Panc1 (cell line): ENCODE results near the gene PRKCD. TPM values are rescaled to one million over a fixed set of nuclear protein-coding genes. Genes with fewer than 3 reads are reported as not detected.

Experiments
- ATAC-seq: fragments of 200-7000 bp; cut with Tn5 transposase; 2 replicates; pipeline ENCODE4 v1.9.1; 2020; ENCODE audit warnings: mild to moderate bottlenecking, moderate library complexity
- BruUV-seq: library from RNA; stranded (reverse); fragments of 400-500 nt; replicated peaks from 2 replicates; lab custom pipeline; 2021; lab: Mats Ljungman, UMichigan
- CTCF ChIA-PET: fragments of 300-600 bp; sonication (Branson Sonifier 250); formaldehyde crosslinking; loops from one replicate; lab custom pipeline; 2022; ENCODE audit warnings: antibody characterized with exemption; lab: Charles Lee
- POLR2A ChIA-PET: fragments of 300-600 bp; sonication (Branson Sonifier 250); formaldehyde crosslinking; loops from one replicate; lab custom pipeline; 2022; ENCODE audit warnings: antibody characterized with exemption; lab: Charles Lee
- DNase-seq: peaks from one replicate; pipeline ENCODE4 v3.0.0-alpha.2; 2010; ENCODE audit warnings: low read depth, low spot score
- H3K27ac ChIP-seq: 2 replicates; pipeline ENCODE4 v1.5.1; 2011; ENCODE audit warnings: mild to moderate bottlenecking, low read length, inconsistent platforms
- H3K27me3 ChIP-seq: fragments of 200-500 bp; sonication (Bioruptor generic); 2 replicates; pipeline ENCODE4 v1.6.0; 2014; ENCODE audit warnings: low read length, inconsistent platforms; ENCODE audit not compliant: control insufficient read depth, insufficient read depth
- H3K36me3 ChIP-seq: fragments of 200-500 bp; sonication (Bioruptor generic); 2 replicates; pipeline ENCODE4 v1.5.1; 2014; ENCODE audit warnings: inconsistent platforms, mild to moderate bottlenecking, low read length, moderate library complexity; ENCODE audit not compliant: control insufficient read depth, insufficient read depth
- H3K4me1 ChIP-seq: 2 replicates; pipeline ENCODE4 v1.5.1; 2011; ENCODE audit warnings: inconsistent platforms, mild to moderate bottlenecking, low read length, moderate library complexity; ENCODE audit not compliant: control insufficient read depth, insufficient read depth
- H3K4me3 ChIP-seq, 2 experiments: 2 replicates each; pipeline ENCODE4 v1.5.1; 2011 to 2012; ENCODE audit warnings: low read depth in 2 of 2, low read length in 2 of 2, mild to moderate bottlenecking in 2 of 2, inconsistent platforms in 1 of 2, moderate library complexity in 1 of 2
- H3K9me3 ChIP-seq: fragments of 200-500 bp; sonication (Bioruptor generic); 2 replicates; pipeline ENCODE4 v1.5.1; 2014; ENCODE audit warnings: low read depth, mild to moderate bottlenecking, inconsistent platforms, low read length, moderate library complexity; ENCODE audit not compliant: control insufficient read depth, insufficient read depth
- POLR2AphosphoS5 ChIP-seq: IDR thresholded peaks from 2 replicates; pipeline ENCODE4 v1.6.1; 2012; ENCODE audit warnings: mild to moderate bottlenecking, low read depth, low read length, moderate library complexity
- SIN3A ChIP-seq: IDR thresholded peaks from 2 replicates; pipeline ENCODE4 v1.6.1; 2012; ENCODE audit warnings: low read depth, mild to moderate bottlenecking, low read length, moderate library complexity, borderline replicate concordance; ENCODE audit not compliant: insufficient read depth
- TCF7L2 ChIP-seq: IDR thresholded peaks from 2 replicates; pipeline ENCODE4 v1.6.1; 2011; ENCODE audit warnings: mild to moderate bottlenecking, low read depth, low read length, inconsistent platforms
- in situ Hi-C: cut with HindIII; loops from 2 replicates; pipeline ENCODE4 v1.10.0; 2016; ENCODE audit warnings: low sequenced_read_pairs, low pct_unique_long_range_greater_than_20kb
- intact Hi-C: fragments of 100-400 bp; cut with micrococcal nuclease; formaldehyde crosslinking; loops from one replicate; pipeline ENCODE4 v1.10.0; 2022; ENCODE audit not compliant: unreplicated experiment
- total RNA-seq: library from RNA; stranded (reverse); gene quantifications from one replicate; pipeline ENCODE4 v1.2.1, GENCODE V29; 2021; ENCODE audit not compliant: unreplicated experiment
- TF ChIP-seq, protein P1 (sequence below), 2 experiments: IDR thresholded peaks; 2 replicates each; pipeline ENCODE4 v1.6.1; 2011 to 2012; ENCODE audit warnings: low read depth in 2 of 2, control low read depth in 1 of 2, low read length in 1 of 2, mild to moderate bottlenecking in 1 of 2, moderate library complexity in 1 of 2; ENCODE audit not compliant: insufficient read depth in 1 of 2
- TF ChIP-seq, protein P2 (sequence below): fragments of 450-650 bp; IDR thresholded peaks from 2 replicates; pipeline ENCODE4 v1.5.1; 2017; ENCODE audit warnings: mild to moderate bottlenecking

Gene PRKCD
- total RNA-seq, 1 experiment from 2014 or later: 14.0 TPM

DNA sequence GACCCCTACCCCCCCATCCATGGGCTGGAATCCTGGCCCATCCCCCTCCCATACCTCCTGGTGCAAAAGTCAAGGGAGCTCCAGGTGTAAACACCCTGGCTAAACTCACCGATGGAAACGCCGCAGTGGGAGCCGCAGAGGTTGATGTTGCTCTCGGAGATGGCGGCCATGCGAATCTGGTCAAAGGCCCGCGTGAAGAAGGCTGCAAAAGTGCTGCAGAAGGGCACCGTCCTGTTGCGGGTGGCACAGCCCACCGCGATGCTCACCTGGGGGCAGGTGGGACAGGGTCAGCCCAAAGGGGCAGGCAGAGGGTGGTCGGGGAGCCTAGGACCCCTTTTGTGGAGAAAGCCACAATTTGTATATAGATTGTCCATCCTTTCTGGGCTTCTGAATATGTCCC lies 68.2 kb downstream of the PRKCD start:
- BruUV-seq: no TSS peak
- Histone ChIP-seq H3K36me3 (peaks cover 12% of the 10 kb centered on the region), H3K9me3 (no peaks in the 10 kb centered on the region), H3K4me1 (no peaks in the 10 kb centered on the region), H3K27ac (no peak overlapping the region), H3K27me3 (no peaks in the 10 kb centered on the region), H3K4me3 (no peak overlapping the region)
- intact Hi-C loops (no loop called here), in situ Hi-C loops (no loop called here)
- POLR2A ChIA-PET: no interaction called here
- ATAC-seq (no peak), DNase-seq (no peak)
- TF ChIP-seq SIN3A (no peak), POLR2AphosphoS5 (no peak), TCF7L2 (no peak)
- TF ChIP-seq, protein P1, sequence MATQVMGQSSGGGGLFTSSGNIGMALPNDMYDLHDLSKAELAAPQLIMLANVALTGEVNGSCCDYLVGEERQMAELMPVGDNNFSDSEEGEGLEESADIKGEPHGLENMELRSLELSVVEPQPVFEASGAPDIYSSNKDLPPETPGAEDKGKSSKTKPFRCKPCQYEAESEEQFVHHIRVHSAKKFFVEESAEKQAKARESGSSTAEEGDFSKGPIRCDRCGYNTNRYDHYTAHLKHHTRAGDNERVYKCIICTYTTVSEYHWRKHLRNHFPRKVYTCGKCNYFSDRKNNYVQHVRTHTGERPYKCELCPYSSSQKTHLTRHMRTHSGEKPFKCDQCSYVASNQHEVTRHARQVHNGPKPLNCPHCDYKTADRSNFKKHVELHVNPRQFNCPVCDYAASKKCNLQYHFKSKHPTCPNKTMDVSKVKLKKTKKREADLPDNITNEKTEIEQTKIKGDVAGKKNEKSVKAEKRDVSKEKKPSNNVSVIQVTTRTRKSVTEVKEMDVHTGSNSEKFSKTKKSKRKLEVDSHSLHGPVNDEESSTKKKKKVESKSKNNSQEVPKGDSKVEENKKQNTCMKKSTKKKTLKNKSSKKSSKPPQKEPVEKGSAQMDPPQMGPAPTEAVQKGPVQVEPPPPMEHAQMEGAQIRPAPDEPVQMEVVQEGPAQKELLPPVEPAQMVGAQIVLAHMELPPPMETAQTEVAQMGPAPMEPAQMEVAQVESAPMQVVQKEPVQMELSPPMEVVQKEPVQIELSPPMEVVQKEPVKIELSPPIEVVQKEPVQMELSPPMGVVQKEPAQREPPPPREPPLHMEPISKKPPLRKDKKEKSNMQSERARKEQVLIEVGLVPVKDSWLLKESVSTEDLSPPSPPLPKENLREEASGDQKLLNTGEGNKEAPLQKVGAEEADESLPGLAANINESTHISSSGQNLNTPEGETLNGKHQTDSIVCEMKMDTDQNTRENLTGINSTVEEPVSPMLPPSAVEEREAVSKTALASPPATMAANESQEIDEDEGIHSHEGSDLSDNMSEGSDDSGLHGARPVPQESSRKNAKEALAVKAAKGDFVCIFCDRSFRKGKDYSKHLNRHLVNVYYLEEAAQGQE (IDR thresholded peaks at IDR 0.05; ENCODE audit: insufficient read depth in 1 of 2, low read depth in 2 of 2, low read length in 1 of 2): no peak
- TF ChIP-seq, protein P2, sequence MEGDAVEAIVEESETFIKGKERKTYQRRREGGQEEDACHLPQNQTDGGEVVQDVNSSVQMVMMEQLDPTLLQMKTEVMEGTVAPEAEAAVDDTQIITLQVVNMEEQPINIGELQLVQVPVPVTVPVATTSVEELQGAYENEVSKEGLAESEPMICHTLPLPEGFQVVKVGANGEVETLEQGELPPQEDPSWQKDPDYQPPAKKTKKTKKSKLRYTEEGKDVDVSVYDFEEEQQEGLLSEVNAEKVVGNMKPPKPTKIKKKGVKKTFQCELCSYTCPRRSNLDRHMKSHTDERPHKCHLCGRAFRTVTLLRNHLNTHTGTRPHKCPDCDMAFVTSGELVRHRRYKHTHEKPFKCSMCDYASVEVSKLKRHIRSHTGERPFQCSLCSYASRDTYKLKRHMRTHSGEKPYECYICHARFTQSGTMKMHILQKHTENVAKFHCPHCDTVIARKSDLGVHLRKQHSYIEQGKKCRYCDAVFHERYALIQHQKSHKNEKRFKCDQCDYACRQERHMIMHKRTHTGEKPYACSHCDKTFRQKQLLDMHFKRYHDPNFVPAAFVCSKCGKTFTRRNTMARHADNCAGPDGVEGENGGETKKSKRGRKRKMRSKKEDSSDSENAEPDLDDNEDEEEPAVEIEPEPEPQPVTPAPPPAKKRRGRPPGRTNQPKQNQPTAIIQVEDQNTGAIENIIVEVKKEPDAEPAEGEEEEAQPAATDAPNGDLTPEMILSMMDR: no peak
- CTCF ChIA-PET: no interaction called here

GRCh38 chr3:53229606-53230005 lies 68.6 kb downstream of the PRKCD start:
- Histone ChIP-seq H3K27me3 (no peaks in the 10 kb centered on the region), H3K36me3 (peaks cover 12% of the 10 kb centered on the region), H3K9me3 (no peaks in the 10 kb centered on the region), H3K4me1 (no peaks in the 10 kb centered on the region), H3K27ac (no peak overlapping the region), H3K4me3 (no peak overlapping the region)
- no TSS peak for BruUV-seq
- TF ChIP-seq, protein P1 (IDR thresholded peaks at IDR 0.05; ENCODE audit: insufficient read depth in 1 of 2, low read depth in 2 of 2, low read length in 1 of 2): no peak
- TF ChIP-seq TCF7L2: no peak
- no peak for TF ChIP-seq POLR2AphosphoS5
- no peak for TF ChIP-seq SIN3A
- TF ChIP-seq, protein P2: no peak
- DNase-seq (no peak), ATAC-seq (no peak)
- in situ Hi-C loops: no loop called here
- ChIA-PET POLR2A (no interaction called here), CTCF (no interaction called here)
- intact Hi-C loops: no loop called here
